H1 (cell line): Measurements from ENCODE around the gene ANK2. TPM values are rescaled to one million over a fixed set of nuclear protein-coding genes. Genes with fewer than 3 reads are reported as not detected.

Experiments used
- CTCF ChIA-PET: fragments of 300-600 bp; sonication (Branson Sonifier 250); formaldehyde crosslinking; loops from one replicate; lab custom pipeline; 2021; ENCODE audit not compliant: partially characterized antibody; lab: Charles Lee
- POLR2A ChIA-PET: fragments of 300-600 bp; sonication (Branson Sonifier 250); formaldehyde crosslinking; loops from one replicate; lab custom pipeline; 2021; ENCODE audit warnings: inconsistent platforms; ENCODE audit not compliant: partially characterized antibody; lab: Charles Lee
- DNase-seq, 2 experiments: peaks; one replicate each; pipeline versions ENCODE4 v3.0.0 to v3.0.0-alpha.2; 2010 to 2022; ENCODE audit warnings: low spot score in 2 of 2, low read depth in 1 of 2, mixed read lengths in 1 of 2
- FAIRE-seq: peaks from 2 replicates; lab custom pipeline; 2011; peaks lifted over from hg19 to GRCh38; lab: Jason Lieb, UNC
- H2AFZ ChIP-seq: 2 replicates; pipeline ENCODE4 v1.8.1; 2012; ENCODE audit warnings: low read length, inconsistent platforms
- H2AK5ac ChIP-seq: 2 replicates; pipeline ENCODE4 v1.6.1; 2013; ENCODE audit warnings: low read depth, low read length
- H2BK120ac ChIP-seq: replicated peaks from 2 replicates; pipeline ENCODE3; 2013; ENCODE audit warnings: low read depth, low read length, inconsistent platforms
- H2BK12ac ChIP-seq: 2 replicates; pipeline ENCODE4 v1.6.1; 2013; ENCODE audit warnings: low read depth, low read length
- H2BK15ac ChIP-seq: 2 replicates; pipeline ENCODE4 v1.6.1; 2013; ENCODE audit warnings: low read length
- H2BK20ac ChIP-seq: 2 replicates; pipeline ENCODE4 v1.6.1; 2013; ENCODE audit warnings: low read length
- H2BK5ac ChIP-seq: 2 replicates; pipeline ENCODE4 v1.6.1; 2013; ENCODE audit warnings: low read depth, low read length
- H3K14ac ChIP-seq: 2 replicates; pipeline ENCODE4 v1.6.1; 2013; ENCODE audit warnings: inconsistent platforms; ENCODE audit not compliant: insufficient read length
- H3K18ac ChIP-seq: 2 replicates; pipeline ENCODE4 v1.6.1; 2013; ENCODE audit warnings: low read length; ENCODE audit errors: extremely low read depth
- H3K23ac ChIP-seq: 2 replicates; pipeline ENCODE4 v1.6.1; 2013; ENCODE audit warnings: inconsistent platforms; ENCODE audit not compliant: insufficient read length
- H3K23me2 ChIP-seq: 2 replicates; pipeline ENCODE4 v1.6.1; 2013; ENCODE audit warnings: low read depth, low read length
- H3K27ac ChIP-seq: 2 replicates; pipeline ENCODE4 v1.6.1; 2011; ENCODE audit warnings: low read depth, low read length, inconsistent platforms
- H3K27me3 ChIP-seq, 4 experiments: replicated peaks in 1 of 4; 1 replicate in 1 of 4; 2 replicates in 3 of 4; pipeline versions ENCODE4 v1.6.1 to v1.8.1; 2011 to 2013; ENCODE audit warnings: low read length in 3 of 4, mild to moderate bottlenecking in 3 of 4, inconsistent platforms in 2 of 4, mixed read lengths in 2 of 4, moderate library complexity in 1 of 4; ENCODE audit not compliant: control insufficient read depth in 3 of 4, insufficient read depth in 3 of 4; ENCODE audit errors: extremely low read depth in 1 of 4
- H3K36me3 ChIP-seq, 4 experiments: 2 replicates each; pipeline versions ENCODE4 v1.6.1 to v1.8.1; 2011 to 2013; ENCODE audit warnings: mild to moderate bottlenecking in 4 of 4, low read length in 3 of 4, moderate library complexity in 2 of 4, control low read depth in 1 of 4, inconsistent platforms in 1 of 4; ENCODE audit not compliant: insufficient read depth in 4 of 4, control insufficient read depth in 2 of 4
- H3K4ac ChIP-seq: replicated peaks from 2 replicates; pipeline ENCODE3; 2013; ENCODE audit warnings: low read length, low read depth, mixed read lengths, inconsistent platforms; ENCODE audit not compliant: insufficient read length
- H3K4me1 ChIP-seq, 4 experiments: replicated peaks in 1 of 4; 1 replicate in 1 of 4; 2 replicates in 3 of 4; pipeline versions ENCODE4 v1.6.1 to v1.8.1; 2011 to 2013; ENCODE audit warnings: low read length in 3 of 4, inconsistent platforms in 2 of 4, mixed read lengths in 1 of 4; ENCODE audit not compliant: insufficient read depth in 4 of 4, control insufficient read depth in 3 of 4
- H3K4me2 ChIP-seq, 2 experiments: 2 replicates each; pipeline versions ENCODE4 v1.6.1 to v1.8.1; 2011 to 2013; ENCODE audit warnings: low read depth in 2 of 2, low read length in 2 of 2, control low read depth in 1 of 2, inconsistent platforms in 1 of 2, mild to moderate bottlenecking in 1 of 2; ENCODE audit not compliant: insufficient read depth in 1 of 2
- H3K4me3 ChIP-seq, 4 experiments: fragments of 200-600, 300-600 bp in 1 of 4; sonication (generic), shearing (Covaris generic), sonication (Bioruptor Twin) in 1 of 4; 2 replicates each; pipeline versions ENCODE4 v1.5.1 to v1.8.1; 2011 to 2016; ENCODE audit warnings: low read length in 4 of 4, low read depth in 3 of 4, control low read depth in 2 of 4, inconsistent platforms in 2 of 4, mild to moderate bottlenecking in 2 of 4, mixed read lengths in 1 of 4, moderate library complexity in 1 of 4; ENCODE audit not compliant: insufficient read depth in 2 of 4; ENCODE audit errors: extremely low read depth in 1 of 4
- H3K56ac ChIP-seq: replicated peaks from 2 replicates; pipeline ENCODE3; 2013; ENCODE audit warnings: low read depth, mild to moderate bottlenecking, mixed read lengths, low read length, inconsistent platforms; ENCODE audit not compliant: insufficient read length
- H3K79me1 ChIP-seq: 2 replicates; pipeline ENCODE4 v1.6.1; 2013; ENCODE audit warnings: low read depth, low read length, control low read depth
- H3K79me2 ChIP-seq, 2 experiments: 2 replicates each; pipeline versions ENCODE4 v1.6.1 to v1.8.1; 2012 to 2013; ENCODE audit warnings: low read length in 2 of 2, mild to moderate bottlenecking in 2 of 2, inconsistent platforms in 1 of 2; ENCODE audit not compliant: insufficient read depth in 2 of 2, control insufficient read depth in 1 of 2
- H3K9ac ChIP-seq, 4 experiments: replicated peaks in 1 of 4; 1 replicate in 1 of 4; 2 replicates in 3 of 4; pipeline versions ENCODE4 v1.6.1 to v1.8.1; 2011 to 2013; ENCODE audit warnings: low read depth in 3 of 4, low read length in 3 of 4, control low read depth in 2 of 4, mild to moderate bottlenecking in 2 of 4, moderate library complexity in 2 of 4, inconsistent platforms in 1 of 4; ENCODE audit errors: extremely low read depth in 1 of 4
- H3K9me3 ChIP-seq, 2 experiments: 2 replicates each; pipeline versions ENCODE4 v1.6.1 to v1.8.1; 2012 to 2013; ENCODE audit warnings: mild to moderate bottlenecking in 2 of 2, moderate library complexity in 2 of 2, control low read depth in 1 of 2, inconsistent platforms in 1 of 2, low read depth in 1 of 2, low read length in 1 of 2, mixed read lengths in 1 of 2; ENCODE audit not compliant: insufficient read depth in 2 of 2
- H4K20me1 ChIP-seq, 2 experiments: replicated peaks in 1 of 2; 2 replicates each; pipeline versions ENCODE3 to v1.8.1; 2011 to 2013; ENCODE audit warnings: inconsistent platforms in 2 of 2, low read length in 2 of 2, mild to moderate bottlenecking in 1 of 2; ENCODE audit not compliant: insufficient read depth in 2 of 2, control insufficient read depth in 1 of 2
- H4K5ac ChIP-seq: 2 replicates; pipeline ENCODE4 v1.6.1; 2013; ENCODE audit warnings: low read length, low read depth, mixed read lengths, inconsistent platforms; ENCODE audit not compliant: insufficient read length
- H4K8ac ChIP-seq: 2 replicates; pipeline ENCODE4 v1.8.0; 2013; ENCODE audit warnings: mild to moderate bottlenecking, moderate library complexity, low read length, inconsistent platforms; ENCODE audit not compliant: insufficient read depth; ENCODE audit errors: extremely low read depth
- H4K91ac ChIP-seq: replicated peaks from 2 replicates; pipeline ENCODE3; 2013; ENCODE audit warnings: low read length, mixed read lengths, inconsistent platforms; ENCODE audit not compliant: insufficient read length
- CEBPB ChIP-seq: IDR thresholded peaks from 2 replicates; pipeline ENCODE4 v1.6.1; 2012; ENCODE audit warnings: low read depth, low read length
- CTCF ChIP-seq, 3 experiments: IDR thresholded peaks; 1 replicate in 2 of 3; 2 replicates in 1 of 3; pipeline versions ENCODE4 v1.5.1 to v1.6.1; 2011; ENCODE audit warnings: low read length in 3 of 3, mild to moderate bottlenecking in 3 of 3, inconsistent platforms in 2 of 3, low read depth in 1 of 3, moderate library complexity in 1 of 3; ENCODE audit not compliant: insufficient read depth in 1 of 3; ENCODE audit errors: control extremely low read depth in 1 of 3
- FOSL1 ChIP-seq: IDR thresholded peaks from 2 replicates; pipeline ENCODE4 v1.6.1; 2011; ENCODE audit warnings: mild to moderate bottlenecking, low read depth, low read length, moderate library complexity; ENCODE audit not compliant: insufficient read depth
- HDAC2 ChIP-seq, 2 experiments: fragments of 300-600 bp in 1 of 2; sonication (generic) in 1 of 2; IDR thresholded peaks; 2 replicates each; pipeline ENCODE4 v1.6.1; 2011 to 2012; ENCODE audit warnings: low read depth in 2 of 2, low read length in 2 of 2, mild to moderate bottlenecking in 2 of 2, moderate library complexity in 2 of 2, borderline replicate concordance in 1 of 2, inconsistent platforms in 1 of 2
- KDM1A ChIP-seq: fragments of 200-600, 300-600 bp; sonication (generic); IDR thresholded peaks from 2 replicates; pipeline ENCODE4 v1.7.1; 2016; ENCODE audit warnings: mild to moderate bottlenecking, low read length, borderline replicate concordance
- NRF1 ChIP-seq: IDR thresholded peaks from 2 replicates; pipeline ENCODE4 v1.6.1; 2011; ENCODE audit warnings: mild to moderate bottlenecking, low read depth, low read length, improper control_type of control experiment
- PHF8 ChIP-seq: fragments of 200-600 bp; sonication (generic); conservative IDR thresholded peaks from 2 replicates; pipeline ENCODE4 v1.7.1; 2012; ENCODE audit warnings: low read depth, mild to moderate bottlenecking, inconsistent platforms, low read length, moderate library complexity
- RAD21 ChIP-seq, 2 experiments: IDR thresholded peaks in 1 of 2; conservative IDR thresholded peaks in 1 of 2; 2 replicates each; pipeline ENCODE4 v1.6.1; 2011; ENCODE audit warnings: low read depth in 2 of 2, low read length in 2 of 2, improper control_type of control experiment in 1 of 2, inconsistent platforms in 1 of 2, mild to moderate bottlenecking in 1 of 2, moderate library complexity in 1 of 2
- SIX5 ChIP-seq: IDR thresholded peaks from 2 replicates; pipeline ENCODE4 v1.6.1; 2011; ENCODE audit warnings: mild to moderate bottlenecking, low read depth, low read length
- YY1 ChIP-seq: IDR thresholded peaks from 2 replicates; pipeline ENCODE4 v1.6.1; 2011; ENCODE audit warnings: low read depth, mild to moderate bottlenecking, low read length
- WGBS, 2 experiments: shearing (Covaris generic) in 1 of 2; methylation state at CpG; one replicate each; pipeline versions ENCODE4 v1.1.6 to v1.1.7; 2013 to 2015; ENCODE audit warnings: low lambda C conversion rate in 2 of 2, mixed read lengths in 2 of 2, inconsistent platforms in 1 of 2, low coverage in 1 of 2, missing lambda C conversion rate in 1 of 2; ENCODE audit not compliant: insufficient replicate concordance in 2 of 2, insufficient coverage in 1 of 2, insufficient read length in 1 of 2; ENCODE audit errors: extremely low coverage in 1 of 2, missing lambda C conversion rate in 1 of 2; 5-methylcytosine and 5-hydroxymethylcytosine counted together
- polyA plus RNA-seq, 7 experiments: library from polyadenylated mRNA; depleted of rRNA in 3 of 7; stranded (reverse) in 5 of 7; unstranded in 2 of 7; fragments of >200 nt in 5 of 7; fragments of 200-250 nt in 2 of 7; gene quantifications; 1 replicate in 5 of 7; 2 replicates in 1 of 7; 4 replicates in 1 of 7; pipeline versions ENCODE4 v1.2.1 to v1.2.3, GENCODE V29; 2011 to 2013; ENCODE audit warnings: missing spikeins in 2 of 7, mixed read lengths in 2 of 7
- total RNA-seq: library from RNA; stranded (reverse); fragmentation: NEBNext Ultra II Directional; extraction: Animal tissue kit (Norgen Biotek cat#: 25700); gene quantifications from 2 replicates; pipeline ENCODE4 v1.2.1, GENCODE V29; 2021

ANK2 gene
- total and polyA plus RNA-seq, 2 of the 8 experiments (the other 6 are each of a cell fraction or from before 2014, with no cell fraction given): 14.2 to 35.1 TPM

GRCh38 chr4:113248320-113248719 lies 198.9 kb downstream of the ANK2 start:
- no peaks in the 10 kb centered on the region for H3K79me1 ChIP-seq
- H3K4me3 ChIP-seq: no peak overlapping the region
- POLR2A ChIA-PET: interaction anchor here (0.8 kb wide), 1 partner anchor 29 kb away, joined by 3 read pairs; no protein-coding TSS in a partner anchor
- no peaks in the 10 kb centered on the region for H3K23me2 ChIP-seq
- H3K4me1 ChIP-seq: no peaks in the 10 kb centered on the region
- H3K79me2 ChIP-seq: no peaks in the 10 kb centered on the region
- H3K27me3 ChIP-seq: no peaks in the 10 kb centered on the region
- H3K4ac ChIP-seq: no peak overlapping the region
- H3K4me2 ChIP-seq: no peak overlapping the region
- no peak overlapping the region for H4K8ac ChIP-seq
- H3K9ac ChIP-seq: no peak overlapping the region
- FAIRE-seq (peak; percentile 55), DNase-seq (peak; percentile 39 to 83)
- CTCF ChIA-PET: interaction anchor here (0.5 to 3.4 kb wide), 17 partner anchors 10 to 857 kb away, joined by 3 to 20 read pairs (median 4); no protein-coding TSS in a partner anchor
- H2BK12ac ChIP-seq: no peak overlapping the region
- no peak overlapping the region for H3K27ac ChIP-seq
- H2BK15ac ChIP-seq: no peak overlapping the region
- no peak overlapping the region for H4K91ac ChIP-seq
- H3K9me3 ChIP-seq: no peaks in the 10 kb centered on the region
- H4K20me1 ChIP-seq: no peaks in the 10 kb centered on the region
- no peak overlapping the region for H4K5ac ChIP-seq
- no peak overlapping the region for H3K56ac ChIP-seq
- no peak overlapping the region for H2AK5ac ChIP-seq
- no peak overlapping the region for H2BK120ac ChIP-seq
- no peak overlapping the region for H2AFZ ChIP-seq
- H3K23ac ChIP-seq: no peak overlapping the region
- peaks cover 0 to 7% (median 0%) of the 10 kb centered on the region in 4 experiments; a peak in 3 of 8 replicates for H3K36me3 ChIP-seq
- H3K14ac ChIP-seq: no peak overlapping the region
- 82% methylated on average over 5 of the region's 5 CpGs; no CpG with 5 or more reads in 1 of the 2 experiments for WGBS, 2 experiments
- no peak overlapping the region for H2BK20ac ChIP-seq
- H3K18ac ChIP-seq: no peak overlapping the region
- H2BK5ac ChIP-seq: no peak overlapping the region
- TF ChIP-seq PHF8 (no peak), YY1 (no peak), KDM1A (peak; percentile 57; the same call in 1 of the 2 replicates), SIX5 (no peak), RAD21 (IDR thresholded peaks at IDR 0.05 in 1 of 2, conservative IDR thresholded peaks at IDR 0.05 in 1 of 2; ENCODE audit: low read depth in 2 of 2, low read length in 2 of 2) (peak; percentile 86 to 93), CEBPB (no peak), NRF1 (no peak), HDAC2 (IDR thresholded peaks at IDR 0.05; ENCODE audit: borderline replicate concordance in 1 of 2, low read depth in 2 of 2, low read length in 2 of 2) (0 out of 4 replicates have a peak, but pooled peaks of 1 of the 2 experiments have one; percentile 49), FOSL1 (no peak), CTCF (IDR thresholded peaks at IDR 0.05; ENCODE audit: control extremely low read depth in 1 of 3, insufficient read depth in 1 of 3, low read depth in 1 of 3, low read length in 3 of 3) (peak; percentile 79 to 93 (median 91))
